GM19043 (cell line): Measurements from ENCODE around the gene SELENON.

Experiments
- ATAC-seq: cut with Tn5 transposase; IDR thresholded peaks from one replicate; pipeline ENCODE4 v1.9.1; 2021; ENCODE audit warnings: low read depth; ENCODE audit not compliant: unreplicated experiment

Gene SELENON

GRCh38 chr1:25769625-25770383 is 30.2 kb upstream of the SELENON start:
- no peak for ATAC-seq

GRCh38 chr1:25770541-25771220 is 29.3 kb upstream of the SELENON start:
- ATAC-seq = no peak

DNA sequence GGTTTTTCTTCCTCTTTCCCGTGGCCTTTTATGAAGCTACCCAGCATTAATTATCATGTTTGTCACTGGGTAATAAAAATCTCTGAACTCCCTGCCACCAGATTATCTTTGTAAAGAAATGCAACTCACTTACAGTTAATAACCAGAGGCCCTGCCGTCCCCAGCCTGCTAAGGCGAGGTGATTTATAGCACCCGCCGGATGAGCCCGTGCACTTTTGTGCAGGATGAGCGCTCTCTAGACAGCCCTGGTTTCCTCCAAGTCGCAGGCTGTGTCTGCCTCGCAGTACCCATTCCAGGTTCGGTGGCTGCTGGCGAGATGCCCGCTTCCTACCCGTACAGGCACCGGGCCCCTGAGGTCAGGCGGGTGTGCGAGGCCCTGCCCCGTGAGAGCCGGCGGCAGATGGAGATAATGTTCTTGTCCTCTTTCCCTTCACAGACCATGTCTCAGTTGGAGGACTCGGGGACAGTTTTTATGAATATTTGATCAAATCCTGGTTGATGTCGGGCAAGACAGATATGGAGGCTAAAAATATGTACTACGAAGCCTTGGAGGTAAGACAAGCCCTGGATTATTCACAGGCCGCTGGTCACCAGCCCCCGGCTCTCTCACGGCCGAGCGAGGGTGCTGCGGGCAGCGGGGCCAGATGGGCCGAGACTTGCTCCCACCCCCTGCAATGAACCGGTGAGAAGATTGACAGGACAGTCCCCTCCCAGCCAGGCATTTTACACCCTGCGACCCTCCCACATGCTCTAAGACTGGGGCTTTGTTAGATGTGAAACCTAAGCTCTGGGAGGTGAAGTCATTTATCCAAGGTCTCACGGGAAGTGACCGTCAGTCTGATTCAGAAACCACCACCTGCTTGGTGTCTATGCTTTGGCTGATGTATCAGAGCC is 28.5 kb upstream of the SELENON start:
- ATAC-seq = no peak

DNA sequence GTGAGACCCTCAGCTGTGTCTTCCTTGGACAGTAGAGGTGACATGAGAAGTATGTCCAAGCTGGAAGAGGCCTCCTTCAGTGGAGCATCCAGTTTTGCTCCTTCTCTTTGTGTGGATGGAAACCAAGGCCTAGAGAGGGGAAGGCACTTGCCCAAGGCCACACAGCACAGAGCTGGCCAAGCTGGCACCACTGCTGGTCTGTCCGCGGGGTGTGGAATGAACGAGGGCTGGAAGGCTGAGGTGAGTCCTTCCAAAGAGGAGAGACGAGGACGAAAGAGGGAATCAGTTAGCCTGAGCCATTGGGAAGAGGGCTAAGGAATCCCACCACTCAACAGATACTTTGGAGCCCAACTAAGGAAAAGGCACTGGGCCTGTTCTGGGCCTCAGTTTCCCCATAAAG is 27.8 kb upstream of the SELENON start:
- no peak for ATAC-seq

GRCh38 chr1:25772692-25773245 is 27.2 kb upstream of the SELENON start:
- ATAC-seq = no peak

GRCh38 chr1:25773441-25774125 is 26.4 kb upstream of the SELENON start:
- no peak for ATAC-seq

DNA sequence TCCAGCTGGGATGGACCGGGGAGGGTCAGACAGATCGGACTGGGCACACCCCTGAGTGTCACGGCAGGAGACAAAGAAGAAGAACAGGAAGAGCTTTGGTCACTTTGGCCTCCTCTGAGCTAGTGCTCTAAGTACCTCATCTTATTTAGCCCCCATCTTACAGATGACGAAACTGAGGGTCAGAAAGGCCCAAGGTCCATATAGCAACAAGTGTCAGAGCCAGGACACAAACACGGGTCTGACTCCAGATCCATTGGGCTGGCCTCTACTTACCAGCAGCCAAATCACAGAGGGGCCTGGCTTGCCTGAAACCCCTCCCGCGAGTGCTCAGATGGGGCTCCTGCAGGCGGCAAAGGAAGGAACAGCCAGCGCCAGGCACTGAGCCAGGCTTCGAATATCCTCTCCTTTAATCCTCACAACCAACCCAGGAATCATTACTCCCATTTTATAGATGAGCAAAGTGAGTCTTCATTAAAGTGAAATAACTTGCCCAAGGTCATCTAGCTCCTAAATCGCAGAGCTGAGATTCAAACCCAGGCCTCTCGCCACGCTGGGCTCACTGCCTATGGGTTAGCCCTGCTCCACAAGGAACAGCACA is 25.7 kb upstream of the SELENON start:
- no peak for ATAC-seq

GRCh38 chr1:25774921-25775771 is 24.8 kb upstream of the SELENON start:
- no peak for ATAC-seq

GRCh38 chr1:25779388-25779787 is 20.6 kb upstream of the SELENON start:
- no peak for ATAC-seq

- no peak for ATAC-seq
These were observed 20.1 kb upstream of the SELENON start for GRCh38 chr1:25779894-25780293.

- no peak for ATAC-seq
These were observed 19.5 kb upstream of the SELENON start for GRCh38 chr1:25780318-25781129.

DNA sequence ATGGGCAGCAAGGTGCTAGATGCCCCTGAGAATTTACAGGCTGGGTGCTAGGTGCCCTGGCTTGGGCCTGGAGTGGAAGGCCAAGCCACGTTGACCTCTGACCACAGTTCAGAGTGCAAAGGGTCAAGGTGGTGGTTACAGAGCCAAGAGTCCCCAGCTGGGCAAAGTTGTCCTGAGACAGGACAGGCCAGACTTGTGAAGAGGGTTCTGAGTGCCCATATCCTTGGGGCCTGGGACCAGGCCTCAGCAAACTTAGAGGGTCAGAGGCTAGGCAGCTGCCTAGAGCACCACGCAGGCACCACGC is 18.9 kb upstream of the SELENON start:
- ATAC-seq = no peak

- ATAC-seq = no peak
These were observed 17.3 kb upstream of the SELENON start for GRCh38 chr1:25782608-25783201.

- ATAC-seq = no peak
These were observed 15.4 kb upstream of the SELENON start for GRCh38 chr1:25784575-25785051.

- no peak for ATAC-seq
These were observed 14.5 kb upstream of the SELENON start for GRCh38 chr1:25785333-25786067.

DNA sequence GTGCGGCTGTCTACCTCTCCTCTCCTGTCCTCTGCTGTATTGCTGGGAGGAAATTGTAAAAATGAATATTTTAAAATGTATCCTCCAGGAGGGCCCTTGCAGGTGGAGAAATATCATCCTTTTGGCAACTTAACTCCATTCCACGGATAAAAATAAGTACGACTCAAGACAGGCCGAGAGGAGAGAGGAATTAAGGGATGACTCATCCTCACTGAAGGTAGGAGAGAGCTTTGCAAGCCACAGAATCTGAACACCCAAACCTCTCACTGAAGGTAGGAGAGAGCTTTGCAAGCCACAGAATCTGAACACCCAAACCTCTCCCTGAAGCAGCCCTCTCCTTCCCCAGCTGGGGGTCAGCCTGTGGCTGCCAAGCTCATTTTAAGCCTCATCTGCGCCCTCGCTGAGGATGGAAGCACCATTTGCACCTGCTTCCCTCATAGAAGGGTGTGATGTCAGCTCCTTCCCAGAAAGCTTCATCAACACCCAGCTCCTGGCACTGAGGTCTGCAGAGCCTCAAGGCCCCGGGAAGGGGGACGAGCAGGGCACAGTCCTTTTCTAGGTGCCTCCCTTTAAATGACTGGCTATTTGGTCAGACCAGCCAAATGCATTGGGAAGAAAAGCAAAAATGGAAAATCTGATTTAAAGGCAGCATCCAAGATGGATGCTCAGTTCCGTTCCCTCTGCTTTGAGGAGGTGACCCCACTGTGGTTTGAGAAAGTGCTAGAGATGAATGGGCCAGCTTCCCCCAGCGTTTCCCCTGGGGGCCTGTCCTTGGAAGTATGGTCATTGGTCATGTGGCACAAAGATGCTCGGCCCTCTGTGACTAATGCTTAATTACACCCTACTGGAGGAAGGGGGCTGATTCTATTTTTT is 12.9 kb upstream of the SELENON start:
- ATAC-seq = no peak
